HG02884 (cell line): ENCODE results near the gene EZH1.
"Not testable (repeated sequence)": the region's sequence is repeated elsewhere in the genome, so short reads cannot be mapped to it uniquely, and the experiment has no call there.

Experiments
- ATAC-seq: cut with Tn5 transposase; IDR thresholded peaks from one replicate; pipeline ENCODE4 v1.9.1; 2021; ENCODE audit warnings: mild to moderate bottlenecking, moderate library complexity; ENCODE audit not compliant: unreplicated experiment

EZH1 gene

DNA sequence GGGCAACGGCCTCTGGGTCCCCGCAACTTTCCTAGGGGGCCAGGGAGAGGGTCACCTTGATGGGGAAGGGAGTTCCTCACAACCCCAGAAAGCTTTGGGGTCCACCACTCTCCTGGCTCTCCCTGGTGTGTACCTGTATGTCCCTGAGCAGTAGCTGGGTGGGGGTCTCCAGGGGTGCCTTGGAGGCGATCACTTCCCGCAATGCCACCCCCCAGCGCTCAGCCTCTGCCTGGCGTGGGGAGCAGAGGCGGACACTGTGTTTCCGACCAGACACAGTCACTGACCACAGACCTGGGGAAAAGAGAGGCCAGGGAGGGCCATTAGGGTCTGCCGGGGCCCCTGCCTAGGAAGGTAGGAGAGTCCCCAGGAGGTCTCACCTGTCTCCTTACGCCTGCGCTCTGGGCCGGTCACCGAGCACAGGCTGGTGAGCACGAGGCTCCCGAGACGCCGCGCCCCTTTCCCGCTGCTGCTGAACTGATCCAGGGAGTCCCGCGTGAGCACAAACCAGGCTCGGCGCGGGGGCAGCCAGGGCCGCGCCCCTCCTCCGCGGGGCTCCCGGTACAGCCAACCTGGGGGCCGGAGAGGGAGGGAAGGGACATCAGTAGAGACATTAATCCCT is 71.5 kb downstream of the EZH1 start:
- ATAC-seq = no peak

DNA sequence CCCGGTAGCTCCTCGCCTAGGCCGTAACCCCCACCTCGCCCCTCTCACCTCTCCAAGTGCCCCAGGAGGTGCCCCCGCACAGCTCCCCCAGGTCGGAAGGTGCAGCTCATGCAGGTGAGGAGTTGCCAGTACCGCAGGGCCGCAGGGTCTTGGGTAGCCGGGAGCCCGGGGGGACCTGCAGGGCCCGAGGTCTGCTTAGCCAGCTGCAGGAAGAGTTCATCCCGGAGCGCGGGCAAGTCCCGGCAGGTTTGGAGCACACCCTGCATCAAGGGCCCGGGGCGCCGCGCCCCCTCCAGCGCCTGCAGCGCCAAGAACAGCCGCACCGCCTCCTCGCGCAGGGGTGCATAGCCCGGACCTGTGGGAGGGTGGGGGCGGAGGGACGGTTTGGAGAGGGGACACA is 72.8 kb downstream of the EZH1 start:
- ATAC-seq = no peak

GRCh38 chr17:42670789-42671657 is 73.8 kb downstream of the EZH1 start:
- no peak for ATAC-seq

GRCh38 chr17:42669977-42670788 is 74.7 kb downstream of the EZH1 start:
- no peak for ATAC-seq

DNA sequence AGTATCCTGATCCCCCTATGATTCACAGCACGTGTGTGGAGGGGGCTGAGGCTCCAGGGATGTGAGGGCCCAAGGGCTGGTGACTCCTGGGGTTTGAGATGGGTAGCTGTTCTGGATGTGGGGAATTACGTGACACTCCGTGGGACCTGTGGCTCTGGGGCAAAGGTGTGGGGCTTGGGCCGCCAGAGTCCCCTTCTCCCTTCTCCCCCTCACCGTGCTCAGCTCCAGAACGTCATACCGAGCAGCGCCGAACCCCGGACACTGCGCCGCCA is 75.2 kb downstream of the EZH1 start:
- no peak for ATAC-seq

GRCh38 chr17:42667088-42667951 is 77.5 kb downstream of the EZH1 start:
- no peak for ATAC-seq

- ATAC-seq = not testable (repeated sequence)
These were observed 78.7 kb downstream of the EZH1 start for GRCh38 chr17:42666126-42666525.

GRCh38 chr17:42665581-42666001 is 79.2 kb downstream of the EZH1 start:
- ATAC-seq = no peak

DNA sequence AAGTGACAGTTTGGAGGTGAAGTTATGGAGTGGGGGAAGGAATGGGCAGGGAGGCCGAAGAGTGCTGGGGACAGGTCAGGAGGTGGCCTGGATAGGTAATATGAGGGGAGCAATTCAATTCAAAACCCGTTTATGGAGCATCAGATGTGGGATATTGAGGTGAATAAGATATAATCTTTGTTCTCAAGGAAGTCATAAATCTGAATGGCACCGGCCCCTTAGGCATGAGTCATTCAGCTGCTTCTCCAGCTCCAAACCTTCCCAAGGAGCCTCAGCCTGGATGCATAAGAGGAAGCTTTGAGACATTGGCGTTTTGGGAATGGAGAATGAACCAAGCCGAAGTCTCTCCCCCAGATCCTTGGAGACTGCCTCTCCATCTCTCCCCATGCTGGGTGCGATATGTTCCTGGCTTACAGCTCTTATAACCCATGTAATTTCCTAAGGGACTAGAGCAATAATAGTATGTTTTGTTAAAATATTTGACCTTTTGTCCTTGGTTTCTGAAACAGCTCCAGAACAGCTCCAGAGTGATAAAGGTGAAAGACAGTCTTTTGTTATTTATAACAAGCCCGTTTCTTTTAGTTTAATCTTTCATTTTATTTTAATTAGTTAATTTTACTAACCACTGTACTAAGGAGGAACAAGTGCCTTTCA is 84.0 kb downstream of the EZH1 start:
- no peak for ATAC-seq

- not testable (repeated sequence) for ATAC-seq
These were observed 84.9 kb downstream of the EZH1 start for GRCh38 chr17:42659932-42660274.

DNA sequence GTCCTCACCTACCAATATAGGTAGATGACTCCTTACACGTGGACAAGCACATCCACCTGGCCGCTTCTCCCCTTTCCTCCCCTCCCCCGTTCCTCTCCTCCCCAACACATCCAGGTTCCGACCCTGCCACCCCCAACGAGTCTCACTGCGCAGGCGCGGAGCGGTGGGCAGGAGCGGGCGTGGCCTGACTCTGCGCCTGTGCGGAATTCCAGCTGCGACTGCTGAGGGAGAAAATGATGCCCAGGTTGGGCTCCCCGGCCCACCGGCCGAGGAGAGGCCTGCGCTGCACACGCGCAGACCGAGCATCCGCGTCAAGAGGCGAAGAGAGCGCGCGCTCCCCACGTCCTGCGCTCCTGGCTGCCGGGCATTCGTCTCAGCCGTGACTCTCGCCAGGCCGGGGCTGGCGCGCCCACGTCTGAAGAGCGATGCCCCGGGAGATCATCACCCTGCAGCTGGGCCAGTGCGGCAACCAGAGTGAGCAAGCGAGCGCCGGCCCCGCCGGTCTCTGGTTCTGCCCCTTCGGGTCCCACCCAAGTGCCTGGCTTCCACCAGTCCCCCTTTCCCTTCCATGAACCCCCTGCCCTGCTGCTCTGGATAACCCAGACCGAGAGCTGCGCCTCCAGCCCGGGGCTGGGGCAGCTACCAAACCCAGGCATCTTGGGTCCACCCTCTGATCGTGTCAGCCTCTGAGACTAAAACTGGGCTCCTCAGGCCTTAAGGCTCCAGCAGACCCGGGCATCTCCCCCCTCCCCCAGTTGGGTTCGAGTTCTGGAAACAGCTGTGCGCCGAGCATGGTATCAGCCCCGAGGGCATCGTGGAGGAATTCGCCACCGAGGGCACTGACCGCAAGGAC is 85.5 kb downstream of the EZH1 start, which contains the start of gene TUBG2:
Gene TUBG2 (plus strand): TSS at position 206 of the 853 bp plus-strand sequence. CDS start 220 bp downstream, at position 426.
- no peak for ATAC-seq

DNA sequence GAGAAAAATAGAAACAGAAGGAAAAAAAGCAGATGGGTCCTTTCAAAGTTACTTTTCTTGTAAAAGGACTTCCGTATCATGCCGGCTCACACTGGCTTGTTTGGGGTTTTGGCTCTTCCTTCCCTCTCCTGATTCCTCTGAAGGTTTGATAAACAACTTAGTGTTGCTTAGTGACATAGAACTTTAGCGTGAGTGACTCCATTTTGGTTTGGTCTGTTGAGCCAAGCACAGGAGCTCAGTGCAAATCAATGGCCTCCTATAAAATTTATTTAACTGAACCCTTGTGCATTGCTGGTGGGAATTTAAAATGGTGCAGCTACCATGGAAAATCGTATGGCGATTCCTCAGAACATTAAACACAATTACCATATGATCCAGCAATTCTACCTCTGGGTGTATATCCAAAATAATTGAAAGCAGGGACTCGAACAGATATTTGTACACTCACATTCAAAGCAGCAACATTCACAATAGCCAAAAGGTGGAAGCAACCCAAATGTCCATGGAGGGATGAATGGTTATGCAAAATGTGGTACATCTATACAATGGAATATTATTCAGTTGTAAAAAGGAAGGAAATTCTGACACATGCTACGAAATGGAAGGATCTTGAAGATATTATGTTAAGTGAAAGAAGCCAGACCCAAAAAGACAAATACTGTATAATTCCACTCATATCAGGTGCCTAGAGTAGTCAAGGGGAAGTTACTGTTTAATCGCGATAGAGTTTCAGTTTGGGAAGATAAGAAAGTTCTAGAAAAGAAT is 86.8 kb downstream of the EZH1 start:
- no peak for ATAC-seq

GRCh38 chr17:42655528-42655927 is 89.3 kb downstream of the EZH1 start:
- ATAC-seq = no peak

GRCh38 chr17:42653179-42654124 is 91.4 kb downstream of the EZH1 start:
- no peak for ATAC-seq

GRCh38 chr17:42651392-42651791 is 93.4 kb downstream of the EZH1 start:
- ATAC-seq = no peak
